Measurements from ENCODE around the gene ZBP1.

The ZBP1 gene

GRCh38 chr20:57620274-57620990 lies at the start of gene ZBP1:
Gene ZBP1, minus strand, starts transcription at chr20:57620426. Its CDS starts 131 bp downstream, at chr20:57620295.
- no peak for DNase-seq (ENCODE audit: low spot score)

GRCh38 chr20:57669632-57670031 lies 49.4 kb upstream of the ZBP1 start:
- DNase-seq (ENCODE audit: low spot score): no peak

GRCh38 chr20:57667924-57668782 lies 47.9 kb upstream of the ZBP1 start:
- DNase-seq (ENCODE audit: low spot score): no peak

- no peak for DNase-seq (ENCODE audit: low spot score)
Measured at GRCh38 chr20:57667388-57667787, 47.2 kb upstream of the ZBP1 start.

- DNase-seq (ENCODE audit: low spot score): no peak
Measured at GRCh38 chr20:57666834-57667157, 46.6 kb upstream of the ZBP1 start.

- DNase-seq (ENCODE audit: low spot score): no peak
Measured at GRCh38 chr20:57666106-57666833, 46.0 kb upstream of the ZBP1 start.

GRCh38 chr20:57665589-57665971 lies 45.4 kb upstream of the ZBP1 start:
- DNase-seq (ENCODE audit: low spot score): no peak

GRCh38 chr20:57664924-57665588 lies 44.8 kb upstream of the ZBP1 start:
- DNase-seq (ENCODE audit: low spot score): no peak

GRCh38 chr20:57664476-57664875 lies 44.2 kb upstream of the ZBP1 start:
- DNase-seq (ENCODE audit: low spot score): no peak

- no peak for DNase-seq (ENCODE audit: low spot score)
Measured at GRCh38 chr20:57663681-57664451, 43.6 kb upstream of the ZBP1 start.

- no peak for DNase-seq (ENCODE audit: low spot score)
Measured at GRCh38 chr20:57663241-57663640, 43.0 kb upstream of the ZBP1 start.

- DNase-seq (ENCODE audit: low spot score): no peak
Measured at GRCh38 chr20:57662456-57663240, 42.4 kb upstream of the ZBP1 start.

GRCh38 chr20:57661746-57662455 lies 41.7 kb upstream of the ZBP1 start:
- no peak for DNase-seq (ENCODE audit: low spot score)

GRCh38 chr20:57660922-57661745 lies 40.9 kb upstream of the ZBP1 start:
- DNase-seq (ENCODE audit: low spot score): no peak

- no peak for DNase-seq (ENCODE audit: low spot score)
Measured at GRCh38 chr20:57660181-57660921, 40.1 kb upstream of the ZBP1 start.

- no peak for DNase-seq (ENCODE audit: low spot score)
Measured at GRCh38 chr20:57659517-57660180, 39.4 kb upstream of the ZBP1 start.

GRCh38 chr20:57658833-57659516 lies 38.7 kb upstream of the ZBP1 start:
- no peak for DNase-seq (ENCODE audit: low spot score)

Data from hematopoietic multipotent progenitor cell treated with erythropoietin and hydrocortisone succinate and interleukin-3 and kit ligand, for 15 days (in vitro differentiated cells).